Keratinocyte (primary cell): Measurements from ENCODE around the gene MPPED1. TPM values are rescaled to one million over a fixed set of nuclear protein-coding genes. Genes with fewer than 3 reads are reported as not detected.

Experiments
- DNase-seq: peaks from one replicate; pipeline ENCODE4 v3.0.0-alpha.2; 2011; ENCODE audit warnings: low read depth, missing footprints, low spot score
- FAIRE-seq: peaks from 2 replicates; lab custom pipeline; 2011; peaks lifted over from hg19 to GRCh38; lab: Jason Lieb, UNC
- H2AFZ ChIP-seq: 2 replicates; pipeline ENCODE4 v1.6.0; 2012; ENCODE audit warnings: low read length, control low read depth, inconsistent platforms; ENCODE audit not compliant: control insufficient read depth
- H3K27ac ChIP-seq: 2 replicates; pipeline ENCODE4 v1.5.1; 2011; ENCODE audit warnings: low read length; ENCODE audit not compliant: control insufficient read depth, insufficient read depth
- H3K27me3 ChIP-seq: 3 replicates; pipeline ENCODE4 v1.6.0; 2011; ENCODE audit warnings: low read length; ENCODE audit not compliant: control insufficient read depth, insufficient read depth; ENCODE audit errors: extremely low read depth
- H3K36me3 ChIP-seq, 2 experiments: 2 replicates in 1 of 2; 3 replicates in 1 of 2; pipeline ENCODE4 v1.5.1; 2011; ENCODE audit warnings: low read length in 2 of 2, mild to moderate bottlenecking in 1 of 2; ENCODE audit not compliant: control insufficient read depth in 2 of 2, insufficient read depth in 2 of 2; ENCODE audit errors: extremely low read depth in 1 of 2
- H3K4me1 ChIP-seq: 3 replicates; pipeline ENCODE4 v1.5.1; 2011; ENCODE audit warnings: low read length; ENCODE audit not compliant: control insufficient read depth, insufficient read depth; ENCODE audit errors: extremely low read depth
- H3K4me2 ChIP-seq: 3 replicates; pipeline ENCODE4 v1.6.0; 2011; ENCODE audit warnings: low read depth, low read length; ENCODE audit not compliant: control insufficient read depth, insufficient read depth; ENCODE audit errors: extremely low read depth
- H3K4me3 ChIP-seq, 3 experiments: fragments of 200-600 bp in 1 of 3; sonication (generic) in 1 of 3; 2 replicates in 2 of 3; 3 replicates in 1 of 3; pipeline ENCODE4 v1.5.1; 2011 to 2016; ENCODE audit warnings: low read length in 3 of 3, mild to moderate bottlenecking in 3 of 3, control low read depth in 2 of 3, inconsistent platforms in 1 of 3, low read depth in 1 of 3, mixed read lengths in 1 of 3, mixed run types in 1 of 3, moderate library complexity in 1 of 3; ENCODE audit not compliant: control insufficient read depth in 2 of 3, insufficient read depth in 2 of 3; ENCODE audit errors: extremely low read depth in 1 of 3
- H3K79me2 ChIP-seq: 2 replicates; pipeline ENCODE4 v1.6.0; 2012; ENCODE audit warnings: low read length; ENCODE audit not compliant: control insufficient read depth, insufficient read depth
- H3K9ac ChIP-seq: 3 replicates; pipeline ENCODE4 v1.6.0; 2011; ENCODE audit warnings: low read length; ENCODE audit not compliant: control insufficient read depth, insufficient read depth; ENCODE audit errors: extremely low read depth
- H3K9me1 ChIP-seq: 3 replicates; pipeline ENCODE4 v1.6.0; 2011; ENCODE audit warnings: low read length; ENCODE audit not compliant: control insufficient read depth, insufficient read depth; ENCODE audit errors: extremely low read depth
- H3K9me3 ChIP-seq: 2 replicates; pipeline ENCODE4 v1.5.1; 2012; ENCODE audit warnings: low read depth, low read length; ENCODE audit not compliant: control insufficient read depth
- H4K20me1 ChIP-seq: 3 replicates; pipeline ENCODE4 v1.6.0; 2011; ENCODE audit warnings: low read length; ENCODE audit not compliant: control insufficient read depth, insufficient read depth; ENCODE audit errors: extremely low read depth
- EZH2 ChIP-seq: IDR thresholded peaks from one replicate; pipeline ENCODE4 v1.6.1; 2012; ENCODE audit warnings: inconsistent platforms, mild to moderate bottlenecking, low read length, moderate library complexity
- dilution Hi-C: fragments of 300-500 bp; cut with MboI; formaldehyde crosslinking; loops from one replicate; pipeline ENCODE4 v1.7.0; 2020; ENCODE audit warnings: low sequenced_read_pairs; ENCODE audit not compliant: extremely low pct_ligation_motif_present
- polyA plus RNA-seq, 5 experiments: library from polyadenylated mRNA; depleted of rRNA in 3 of 5; stranded (reverse) in 3 of 5; stranded (forward) in 1 of 5; unstranded in 1 of 5; fragments of >200 nt; gene quantifications; 1 replicate in 1 of 5; 2 replicates in 3 of 5; 3 replicates in 1 of 5; pipeline versions ENCODE4 v1.2.1 to v1.2.3, GENCODE V29; 2011 to 2012; ENCODE audit warnings: missing spikeins in 2 of 5, low read depth in 1 of 5, low replicate concordance in 1 of 5
- TF ChIP-seq, protein P1 (sequence below), 3 experiments: IDR thresholded peaks in 1 of 3; conservative IDR thresholded peaks in 1 of 3; optimal IDR thresholded peaks in 1 of 3; 2 replicates in 2 of 3; 3 replicates in 1 of 3; pipeline versions ENCODE3 to v1.5.1; 2011; ENCODE audit warnings: low read length in 3 of 3, mild to moderate bottlenecking in 3 of 3, moderate library complexity in 2 of 3, control low read depth in 1 of 3, inconsistent platforms in 1 of 3; ENCODE audit not compliant: insufficient read depth in 2 of 3; ENCODE audit errors: extremely low read depth in 1 of 3

Gene MPPED1
- polyA plus RNA-seq, 1 donor (not counting 4 experiments of a cell fraction or from before 2014, with no cell fraction given) = not detected

GRCh38 chr22:43448048-43448447 lies 36.2 kb downstream of the MPPED1 start:
- no peak overlapping the region for H3K9ac ChIP-seq
- H3K9me3 ChIP-seq = no peaks in the 10 kb centered on the region
- no peak overlapping the region for H2AFZ ChIP-seq
- no peaks in the 10 kb centered on the region for H3K79me2 ChIP-seq
- H3K27ac ChIP-seq = no peak overlapping the region
- H3K36me3 ChIP-seq = no peaks in the 10 kb centered on the region
- H3K4me1 ChIP-seq = no peaks in the 10 kb centered on the region
- no peaks in the 10 kb centered on the region for H3K27me3 ChIP-seq
- no peaks in the 10 kb centered on the region for H3K9me1 ChIP-seq
- H4K20me1 ChIP-seq = no peaks in the 10 kb centered on the region
- no peak for TF ChIP-seq EZH2
- TF ChIP-seq, protein P1, sequence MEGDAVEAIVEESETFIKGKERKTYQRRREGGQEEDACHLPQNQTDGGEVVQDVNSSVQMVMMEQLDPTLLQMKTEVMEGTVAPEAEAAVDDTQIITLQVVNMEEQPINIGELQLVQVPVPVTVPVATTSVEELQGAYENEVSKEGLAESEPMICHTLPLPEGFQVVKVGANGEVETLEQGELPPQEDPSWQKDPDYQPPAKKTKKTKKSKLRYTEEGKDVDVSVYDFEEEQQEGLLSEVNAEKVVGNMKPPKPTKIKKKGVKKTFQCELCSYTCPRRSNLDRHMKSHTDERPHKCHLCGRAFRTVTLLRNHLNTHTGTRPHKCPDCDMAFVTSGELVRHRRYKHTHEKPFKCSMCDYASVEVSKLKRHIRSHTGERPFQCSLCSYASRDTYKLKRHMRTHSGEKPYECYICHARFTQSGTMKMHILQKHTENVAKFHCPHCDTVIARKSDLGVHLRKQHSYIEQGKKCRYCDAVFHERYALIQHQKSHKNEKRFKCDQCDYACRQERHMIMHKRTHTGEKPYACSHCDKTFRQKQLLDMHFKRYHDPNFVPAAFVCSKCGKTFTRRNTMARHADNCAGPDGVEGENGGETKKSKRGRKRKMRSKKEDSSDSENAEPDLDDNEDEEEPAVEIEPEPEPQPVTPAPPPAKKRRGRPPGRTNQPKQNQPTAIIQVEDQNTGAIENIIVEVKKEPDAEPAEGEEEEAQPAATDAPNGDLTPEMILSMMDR (optimal IDR thresholded peaks at IDR 0.05 in 1 of 3, IDR thresholded peaks at IDR 0.05 in 1 of 3, conservative IDR thresholded peaks at IDR 0.05 in 1 of 3; ENCODE audit: extremely low read depth in 1 of 3, insufficient read depth in 2 of 3, low read length in 3 of 3) = no peak
- DNase-seq (no peak), FAIRE-seq (no peak)
- dilution Hi-C loops = no loop called here
- no peak overlapping the region for H3K4me3 ChIP-seq
- H3K4me2 ChIP-seq = no peak overlapping the region

DNA sequence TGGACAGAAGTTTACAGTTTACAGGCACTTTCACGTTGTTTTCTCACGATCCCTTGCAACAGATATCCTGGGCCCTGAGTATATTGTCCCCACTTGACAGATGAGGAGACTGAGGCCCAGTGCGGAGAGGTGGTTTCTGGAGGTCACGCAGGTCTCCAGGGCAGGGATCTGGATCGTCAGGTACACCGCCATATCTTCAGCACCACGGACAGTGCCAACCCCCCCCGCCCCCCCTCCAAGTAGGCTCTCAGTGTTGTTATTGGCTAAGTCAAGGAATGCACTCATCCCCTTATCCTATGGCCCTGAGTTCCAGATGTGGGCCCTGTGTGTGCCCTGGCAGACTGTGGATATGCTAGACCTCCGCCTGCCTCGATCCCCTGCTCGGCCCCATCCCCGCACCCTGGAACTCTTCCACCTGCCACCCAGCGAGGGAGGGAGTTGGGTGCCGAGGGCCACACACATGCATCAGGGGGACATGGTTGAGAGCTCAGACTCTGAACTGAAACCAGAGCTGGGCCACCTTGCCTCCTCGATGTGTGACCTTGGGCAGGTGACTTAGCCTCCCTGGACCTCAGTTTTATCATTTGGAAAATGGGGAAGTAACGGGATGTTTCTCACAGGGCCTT lies 37.5 kb downstream of the MPPED1 start:
- Histone ChIP-seq H2AFZ (no peak overlapping the region), H3K36me3 (no peaks in the 10 kb centered on the region), H3K27ac (no peak overlapping the region), H3K9ac (no peak overlapping the region), H3K4me3 (no peak overlapping the region), H4K20me1 (no peaks in the 10 kb centered on the region), H3K27me3 (no peaks in the 10 kb centered on the region), H3K9me3 (no peaks in the 10 kb centered on the region), H3K4me1 (no peaks in the 10 kb centered on the region), H3K9me1 (no peaks in the 10 kb centered on the region), H3K79me2 (no peaks in the 10 kb centered on the region), H3K4me2 (no peak overlapping the region)
- no peak for FAIRE-seq
- no peak for DNase-seq
- dilution Hi-C loops = no loop called here
- TF ChIP-seq EZH2 = no peak
- TF ChIP-seq, protein P1 (optimal IDR thresholded peaks at IDR 0.05 in 1 of 3, IDR thresholded peaks at IDR 0.05 in 1 of 3, conservative IDR thresholded peaks at IDR 0.05 in 1 of 3; ENCODE audit: extremely low read depth in 1 of 3, insufficient read depth in 2 of 3, low read length in 3 of 3) = no peak
